Measurements from ENCODE around the gene FAM200A. TPM values are rescaled to one million over a fixed set of nuclear protein-coding genes. Genes with fewer than 3 reads are reported as not detected.

The FAM200A gene
- total and polyA plus RNA-seq, 2 of the 13 experiments (the other 11 are each of a cell fraction or from before 2014, with no cell fraction given): 4.7 to 6.3 TPM

DNA sequence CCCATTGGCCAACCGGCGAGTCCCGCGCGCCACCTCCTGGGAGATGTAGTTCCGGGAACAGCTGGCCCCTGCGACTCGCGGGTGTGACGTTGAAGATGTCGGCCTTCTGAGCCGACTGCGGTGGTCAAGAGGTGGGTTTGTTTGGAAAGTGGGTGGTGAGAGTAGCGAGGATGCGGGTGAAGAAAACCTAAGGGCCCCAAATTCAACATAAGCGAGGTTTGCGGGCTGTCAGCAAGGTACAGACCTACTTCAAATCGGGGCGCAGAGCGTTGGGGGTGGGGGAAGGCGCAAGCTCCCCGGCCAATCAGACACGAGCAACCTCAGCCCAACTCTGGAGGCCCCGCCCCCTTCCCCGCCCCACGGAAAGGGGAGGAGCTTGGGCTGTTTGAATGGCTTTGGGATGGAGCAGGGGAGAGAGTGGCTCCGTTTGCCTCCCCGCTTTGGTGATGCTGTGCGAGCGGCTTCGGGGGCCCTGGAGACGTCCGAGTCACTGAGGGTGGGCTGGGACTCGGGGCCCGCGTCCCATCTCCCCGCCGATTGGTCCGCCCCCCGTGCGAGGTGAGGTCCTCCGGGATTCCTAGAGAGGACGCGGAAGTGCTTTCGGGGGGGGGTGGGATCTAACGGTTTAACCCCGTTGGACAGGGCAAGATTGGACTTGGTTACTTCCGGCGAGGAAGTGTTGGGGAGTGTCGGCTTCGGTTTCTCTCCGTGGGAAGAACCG, 47.2 kb downstream of the FAM200A start, which contains the start of gene ZKSCAN5 (continued):
- peak; percentile 69; the same call in 1 of the 2 replicates for TF ChIP-seq ZNF274 (CRISPR knock-in tag; IDR thresholded peaks at IDR 0.05)
- TF ChIP-seq ZMYM2 (CRISPR knock-in tag; IDR thresholded peaks at IDR 0.05): no peak
- TF ChIP-seq CC2D1A (CRISPR knock-in tag; IDR thresholded peaks at IDR 0.05): no peak
- TF ChIP-seq, protein P1, sequence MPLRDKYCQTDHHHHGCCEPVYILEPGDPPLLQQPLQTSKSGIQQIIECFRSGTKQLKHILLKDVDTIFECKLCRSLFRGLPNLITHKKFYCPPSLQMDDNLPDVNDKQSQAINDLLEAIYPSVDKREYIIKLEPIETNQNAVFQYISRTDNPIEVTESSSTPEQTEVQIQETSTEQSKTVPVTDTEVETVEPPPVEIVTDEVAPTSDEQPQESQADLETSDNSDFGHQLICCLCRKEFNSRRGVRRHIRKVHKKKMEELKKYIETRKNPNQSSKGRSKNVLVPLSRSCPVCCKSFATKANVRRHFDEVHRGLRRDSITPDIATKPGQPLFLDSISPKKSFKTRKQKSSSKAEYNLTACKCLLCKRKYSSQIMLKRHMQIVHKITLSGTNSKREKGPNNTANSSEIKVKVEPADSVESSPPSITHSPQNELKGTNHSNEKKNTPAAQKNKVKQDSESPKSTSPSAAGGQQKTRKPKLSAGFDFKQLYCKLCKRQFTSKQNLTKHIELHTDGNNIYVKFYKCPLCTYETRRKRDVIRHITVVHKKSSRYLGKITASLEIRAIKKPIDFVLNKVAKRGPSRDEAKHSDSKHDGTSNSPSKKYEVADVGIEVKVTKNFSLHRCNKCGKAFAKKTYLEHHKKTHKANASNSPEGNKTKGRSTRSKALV (CRISPR knock-in tag; IDR thresholded peaks at IDR 0.05): no peak
- no peak for TF ChIP-seq FLYWCH1 (CRISPR knock-in tag; IDR thresholded peaks at IDR 0.05)
- no peak for TF ChIP-seq HHEX (CRISPR knock-in tag; IDR thresholded peaks at IDR 0.05)
- TF ChIP-seq, protein P2, sequence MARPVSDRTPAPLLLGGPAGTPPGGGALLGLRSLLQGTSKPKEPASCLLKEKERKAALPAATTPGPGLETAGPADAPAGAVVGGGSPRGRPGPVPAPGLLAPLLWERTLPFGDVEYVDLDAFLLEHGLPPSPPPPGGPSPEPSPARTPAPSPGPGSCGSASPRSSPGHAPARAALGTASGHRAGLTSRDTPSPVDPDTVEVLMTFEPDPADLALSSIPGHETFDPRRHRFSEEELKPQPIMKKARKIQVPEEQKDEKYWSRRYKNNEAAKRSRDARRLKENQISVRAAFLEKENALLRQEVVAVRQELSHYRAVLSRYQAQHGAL (CRISPR knock-in tag; IDR thresholded peaks at IDR 0.05; ENCODE audit: not compliant biosample characterization): no peak
- peak; percentile 80 for TF ChIP-seq ZFY (CRISPR knock-in tag; IDR thresholded peaks at IDR 0.05)
- peak; percentile 46 for TF ChIP-seq ZEB1 (IDR thresholded peaks at IDR 0.05; ENCODE audit: insufficient replicate concordance, low read depth)
- TF ChIP-seq, protein P3, sequence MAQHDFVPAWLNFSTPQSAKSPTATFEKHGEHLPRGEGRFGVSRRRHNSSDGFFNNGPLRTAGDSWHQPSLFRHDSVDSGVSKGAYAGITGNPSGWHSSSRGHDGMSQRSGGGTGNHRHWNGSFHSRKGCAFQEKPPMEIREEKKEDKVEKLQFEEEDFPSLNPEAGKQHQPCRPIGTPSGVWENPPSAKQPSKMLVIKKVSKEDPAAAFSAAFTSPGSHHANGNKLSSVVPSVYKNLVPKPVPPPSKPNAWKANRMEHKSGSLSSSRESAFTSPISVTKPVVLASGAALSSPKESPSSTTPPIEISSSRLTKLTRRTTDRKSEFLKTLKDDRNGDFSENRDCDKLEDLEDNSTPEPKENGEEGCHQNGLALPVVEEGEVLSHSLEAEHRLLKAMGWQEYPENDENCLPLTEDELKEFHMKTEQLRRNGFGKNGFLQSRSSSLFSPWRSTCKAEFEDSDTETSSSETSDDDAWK (CRISPR knock-in tag; IDR thresholded peaks at IDR 0.05): no peak
- TF ChIP-seq, protein P4, sequence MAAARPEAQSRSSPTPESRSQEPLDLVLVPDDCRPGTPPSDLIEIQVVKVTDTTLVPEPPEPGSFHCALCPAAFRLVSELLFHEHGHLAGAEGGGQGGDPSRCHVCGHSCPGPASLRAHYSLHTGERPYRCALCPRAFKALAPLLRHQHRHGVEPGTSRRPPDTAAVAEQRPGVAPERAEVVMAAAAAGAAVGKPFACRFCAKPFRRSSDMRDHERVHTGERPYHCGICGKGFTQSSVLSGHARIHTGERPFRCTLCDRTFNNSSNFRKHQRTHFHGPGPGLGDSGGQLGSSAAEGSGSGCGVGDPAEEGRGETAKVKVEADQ (CRISPR knock-in tag; IDR thresholded peaks at IDR 0.05; ENCODE audit: borderline replicate concordance): no peak; the same call in 1 of the 2 replicates
- TF ChIP-seq, protein P5, sequence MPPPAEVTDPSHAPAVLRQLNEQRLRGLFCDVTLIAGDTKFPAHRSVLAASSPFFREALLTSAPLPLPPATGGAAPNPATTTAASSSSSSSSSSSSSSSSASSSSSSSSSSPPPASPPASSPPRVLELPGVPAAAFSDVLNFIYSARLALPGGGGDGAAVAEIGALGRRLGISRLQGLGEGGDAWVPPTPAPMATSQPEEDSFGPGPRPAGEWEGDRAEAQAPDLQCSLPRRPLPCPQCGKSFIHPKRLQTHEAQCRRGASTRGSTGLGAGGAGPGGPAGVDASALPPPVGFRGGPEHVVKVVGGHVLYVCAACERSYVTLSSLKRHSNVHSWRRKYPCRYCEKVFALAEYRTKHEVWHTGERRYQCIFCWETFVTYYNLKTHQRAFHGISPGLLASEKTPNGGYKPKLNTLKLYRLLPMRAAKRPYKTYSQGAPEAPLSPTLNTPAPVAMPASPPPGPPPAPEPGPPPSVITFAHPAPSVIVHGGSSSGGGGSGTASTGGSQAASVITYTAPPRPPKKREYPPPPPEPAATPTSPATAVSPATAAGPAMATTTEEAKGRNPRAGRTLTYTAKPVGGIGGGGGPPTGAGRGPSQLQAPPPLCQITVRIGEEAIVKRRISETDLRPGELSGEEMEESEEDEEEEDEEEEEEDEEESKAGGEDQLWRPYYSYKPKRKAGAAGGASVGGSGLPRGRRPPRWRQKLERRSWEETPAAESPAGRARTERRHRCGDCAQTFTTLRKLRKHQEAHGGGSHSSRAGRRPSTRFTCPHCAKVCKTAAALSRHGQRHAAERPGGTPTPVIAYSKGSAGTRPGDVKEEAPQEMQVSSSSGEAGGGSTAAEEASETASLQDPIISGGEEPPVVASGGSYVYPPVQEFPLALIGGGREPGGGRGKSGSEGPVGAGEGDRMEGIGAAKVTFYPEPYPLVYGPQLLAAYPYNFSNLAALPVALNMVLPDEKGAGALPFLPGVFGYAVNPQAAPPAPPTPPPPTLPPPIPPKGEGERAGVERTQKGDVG (CRISPR knock-in tag; IDR thresholded peaks at IDR 0.05; ENCODE audit: borderline replicate concordance): no peak
- TF ChIP-seq JUN (CRISPR knock-in tag; IDR thresholded peaks at IDR 0.05): no peak
- no peak for TF ChIP-seq ZNF251 (CRISPR knock-in tag; IDR thresholded peaks at IDR 0.05)
- peak; percentile 80 for TF ChIP-seq ASH2L (IDR thresholded peaks at IDR 0.05; ENCODE audit: insufficient read length, low read depth, low read length)
- no peak for TF ChIP-seq ZSCAN21 (CRISPR knock-in tag; IDR thresholded peaks at IDR 0.05; ENCODE audit: borderline replicate concordance)
- peak; percentile 64; the same call in 1 of the 2 replicates for TF ChIP-seq ZFP82 (CRISPR knock-in tag; IDR thresholded peaks at IDR 0.05; ENCODE audit: borderline replicate concordance)

Data from HepG2 (cell line).